Raji (cell line): ENCODE results near the gene LIPC.

Experiments
- POLR2A ChIP-seq: IDR thresholded peaks from 2 replicates; pipeline ENCODE4 v1.6.1; 2011; ENCODE audit warnings: low read depth, low read length, control low read depth; ENCODE audit not compliant: insufficient read depth

LIPC gene

DNA sequence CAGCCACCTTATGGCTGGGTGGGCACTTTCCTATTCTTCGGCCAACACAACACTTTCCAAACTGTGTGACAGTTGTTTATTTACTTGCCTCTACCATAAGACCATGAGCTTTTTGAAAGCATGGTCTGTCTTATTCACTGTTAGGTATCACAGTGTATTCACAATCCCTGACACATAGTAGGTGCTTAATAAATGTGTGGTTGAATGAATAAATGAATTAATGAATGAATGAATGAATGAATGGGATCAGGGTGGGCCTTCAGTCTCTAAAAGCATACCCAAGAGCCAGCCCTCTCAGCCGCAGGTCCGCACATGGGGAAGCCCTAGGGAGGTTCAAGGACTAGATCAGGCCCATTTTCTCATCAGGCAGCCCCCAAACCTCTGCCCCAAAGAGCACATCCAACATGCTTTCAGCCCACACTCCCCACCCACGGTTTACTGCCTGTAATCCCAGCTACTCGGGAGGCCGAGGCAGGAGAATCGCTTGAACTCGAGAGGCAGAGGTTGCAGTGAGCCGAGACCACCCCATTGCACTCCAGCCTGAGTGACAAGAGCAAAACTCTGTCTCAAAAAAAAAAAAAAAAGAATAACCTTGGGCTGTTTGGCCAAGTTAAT, 95.9 kb downstream of the LIPC start:
- no peak for TF ChIP-seq POLR2A

DNA sequence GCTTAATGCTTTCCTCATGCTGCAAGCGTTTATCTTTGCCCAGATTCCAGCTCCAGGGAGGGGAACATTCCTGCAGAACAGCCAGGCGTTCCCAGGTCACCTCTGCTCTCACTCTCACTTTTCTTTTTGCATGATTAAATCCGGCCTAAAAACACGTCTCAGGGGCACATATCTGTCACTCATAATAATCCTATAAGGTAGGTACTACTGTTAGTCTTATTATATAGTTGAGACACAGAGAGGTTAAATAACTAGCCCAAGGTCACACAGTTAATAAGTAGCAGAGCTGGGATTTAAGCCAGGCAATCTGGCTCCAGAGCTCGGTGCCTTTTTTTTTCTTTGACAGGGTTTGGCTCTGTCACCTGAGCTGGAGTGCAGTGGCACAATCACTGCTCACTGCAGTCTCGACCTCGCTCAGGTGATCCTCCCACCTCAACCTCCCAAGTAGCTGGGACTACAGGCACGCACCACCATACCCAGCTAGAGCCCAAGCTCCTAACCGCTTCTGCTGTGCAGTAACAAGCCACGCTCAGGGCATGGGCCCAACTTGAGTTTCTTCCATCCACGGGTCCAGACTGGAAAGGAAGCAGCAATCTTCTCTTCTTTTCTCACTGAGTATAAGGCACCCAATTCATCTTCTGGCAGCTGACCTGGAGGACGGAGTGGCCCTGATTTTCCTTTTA, 96.5 kb downstream of the LIPC start:
- TF ChIP-seq POLR2A: no peak

DNA sequence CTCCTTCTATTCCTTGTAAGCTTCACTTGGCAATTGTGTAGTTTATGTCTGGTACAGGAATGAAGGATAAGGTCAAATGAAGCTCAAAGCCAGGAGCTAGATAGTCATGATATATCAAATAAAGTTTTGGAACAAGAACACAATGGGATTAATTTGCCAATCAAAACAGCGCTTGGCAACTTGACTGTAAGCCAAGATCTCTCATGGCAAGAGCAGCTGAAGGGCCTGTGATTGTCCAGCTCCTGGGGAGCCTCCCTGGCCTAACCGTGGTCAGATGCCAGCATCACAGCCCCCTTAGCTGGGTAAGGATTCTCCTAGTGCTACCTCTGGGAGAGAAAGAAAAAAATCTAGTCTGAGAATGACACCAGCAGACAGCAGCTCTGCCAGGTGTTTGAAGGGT, 97.2 kb downstream of the LIPC start:
- TF ChIP-seq POLR2A: no peak

DNA sequence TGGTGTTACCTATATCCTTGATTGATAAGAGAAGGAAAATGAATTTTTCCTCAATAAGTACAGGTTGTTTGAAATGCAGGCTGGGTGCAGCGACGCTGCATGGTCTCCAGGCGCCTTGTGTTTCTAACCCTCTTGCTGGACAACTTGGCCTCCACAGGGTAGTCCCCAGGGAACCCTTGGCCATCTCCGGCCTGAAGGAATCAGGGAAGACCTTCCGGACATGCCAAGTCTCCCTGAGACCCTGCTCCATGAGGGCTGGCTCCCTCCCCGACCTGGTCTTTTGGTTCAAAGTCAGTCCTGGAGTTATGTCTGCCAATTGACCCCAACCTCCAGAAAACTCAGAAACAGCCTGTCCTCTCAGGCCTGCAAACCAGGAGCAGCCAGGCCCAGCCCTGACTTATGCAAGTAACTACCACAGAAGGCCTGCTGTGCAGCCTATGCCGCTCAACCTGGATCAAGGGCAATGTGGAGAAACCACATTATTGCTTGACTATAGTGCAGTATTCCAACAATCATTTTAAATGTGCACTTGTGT, 98.3 kb downstream of the LIPC start:
- no peak for TF ChIP-seq POLR2A

DNA sequence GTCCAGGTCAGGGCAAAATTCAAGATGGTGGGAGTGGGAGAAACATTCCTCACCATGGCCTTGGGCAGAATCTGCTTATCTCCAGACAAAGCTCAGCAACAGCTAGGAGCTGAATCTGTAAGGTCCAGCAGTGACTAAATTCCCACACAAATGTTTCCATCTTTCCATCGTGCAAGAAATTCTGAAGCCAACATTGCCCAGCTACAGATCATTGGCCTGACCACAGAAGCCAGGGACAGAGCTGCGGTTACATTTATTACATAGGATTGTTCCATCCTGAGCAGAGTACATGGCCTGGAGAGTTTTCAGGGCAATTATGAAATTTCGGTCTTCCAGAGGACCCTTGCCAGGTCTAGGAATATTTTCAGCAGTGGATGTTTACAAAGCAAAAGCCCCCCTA, 100.3 kb downstream of the LIPC start:
- TF ChIP-seq POLR2A: no peak

DNA sequence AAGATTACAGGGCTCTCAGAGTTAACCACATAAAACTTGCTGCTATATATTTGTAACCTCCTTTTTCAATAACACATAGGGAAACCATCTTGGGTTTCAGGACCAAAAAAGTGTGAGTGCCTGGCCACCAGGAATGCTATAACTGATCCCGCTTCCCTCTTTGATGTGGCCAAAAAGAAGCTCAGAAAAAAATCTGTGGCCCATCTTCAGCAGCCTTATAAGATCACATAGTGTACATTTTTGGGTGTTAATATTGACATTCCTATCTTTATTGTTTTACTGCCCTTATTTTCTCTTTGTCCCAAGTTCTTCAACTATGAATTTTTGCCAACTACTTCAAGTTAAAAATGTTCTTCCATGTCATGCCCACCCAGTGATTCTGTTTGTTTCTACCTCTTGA, 102.8 kb downstream of the LIPC start:
- no peak for TF ChIP-seq POLR2A

DNA sequence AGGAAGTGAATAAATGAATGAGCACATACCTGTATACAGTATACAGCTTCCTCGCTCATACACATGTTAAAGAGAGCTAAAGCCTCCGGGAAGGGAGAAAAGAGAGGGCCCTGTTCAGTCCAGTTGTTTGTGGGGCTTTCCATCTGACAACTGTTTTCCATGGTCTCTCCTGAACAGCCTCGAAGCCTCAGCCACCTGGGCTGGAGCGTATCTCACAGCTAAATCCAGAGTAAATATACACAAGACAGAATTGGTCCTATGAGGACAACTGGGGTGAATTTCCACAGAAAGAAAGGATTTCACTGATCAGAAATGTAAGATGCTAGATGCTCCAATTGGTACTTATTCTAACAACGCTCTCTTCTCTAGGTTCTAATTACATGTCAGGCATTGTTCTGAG, 103.5 kb downstream of the LIPC start:
- no peak for TF ChIP-seq POLR2A

DNA sequence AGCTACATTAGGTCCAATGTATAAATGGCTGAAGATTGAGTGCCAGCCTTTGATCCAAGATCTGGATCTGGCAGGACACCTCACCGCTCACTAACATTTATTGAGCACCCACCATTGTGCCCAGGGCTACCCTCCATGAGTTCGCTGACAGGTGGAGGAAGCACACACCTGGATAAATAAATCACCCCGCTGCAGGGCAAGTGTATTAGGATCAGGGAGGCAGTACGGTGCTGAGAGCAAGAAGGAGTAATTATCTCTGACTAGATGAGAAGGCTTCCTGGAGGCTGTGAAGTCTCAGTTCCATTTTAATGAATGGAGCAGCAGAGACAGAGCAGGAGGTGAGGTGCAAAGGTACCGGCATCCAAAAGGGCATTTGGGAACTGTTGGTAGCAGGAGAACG, 104.1 kb downstream of the LIPC start:
- no peak for TF ChIP-seq POLR2A

DNA sequence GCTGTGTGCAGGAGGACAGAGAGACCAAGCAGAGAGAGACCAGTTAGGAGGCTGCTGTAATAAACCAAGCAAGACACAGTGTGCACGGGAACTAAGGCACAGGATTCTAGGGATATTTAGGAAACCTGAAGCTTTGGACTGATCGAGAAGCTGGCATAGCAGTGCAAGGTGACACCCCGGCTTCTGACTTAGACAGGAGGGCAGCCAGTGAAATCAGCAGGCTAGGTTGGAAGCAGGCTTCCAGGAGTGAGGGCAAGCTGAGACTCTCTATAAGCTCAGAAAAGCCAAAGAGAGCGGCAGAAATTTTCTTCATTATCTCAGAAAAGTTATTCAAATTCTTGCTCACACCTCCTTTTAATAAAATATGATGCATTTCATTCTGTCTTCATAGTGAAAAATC, 104.6 kb downstream of the LIPC start:
- no peak for TF ChIP-seq POLR2A

DNA sequence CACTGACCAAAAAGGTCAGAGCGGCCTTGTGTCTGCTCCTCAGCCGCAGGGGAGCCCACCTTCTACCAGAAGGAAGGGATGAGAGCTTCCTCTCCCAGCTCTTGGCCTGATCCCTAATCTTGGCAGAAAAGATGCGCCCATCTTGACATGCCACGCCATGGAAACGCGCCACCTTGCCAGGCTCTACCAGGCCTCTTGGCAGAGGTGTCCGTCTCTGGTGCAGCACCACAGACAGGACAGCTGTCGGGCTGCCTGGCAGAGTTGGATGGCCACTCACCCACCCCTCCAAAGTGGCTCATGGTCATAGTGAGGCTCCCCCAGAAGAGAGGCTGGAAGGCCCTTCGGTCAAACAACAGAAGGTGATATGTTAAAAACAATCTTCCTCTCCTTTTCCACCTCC, 105.2 kb downstream of the LIPC start:
- TF ChIP-seq POLR2A: no peak

DNA sequence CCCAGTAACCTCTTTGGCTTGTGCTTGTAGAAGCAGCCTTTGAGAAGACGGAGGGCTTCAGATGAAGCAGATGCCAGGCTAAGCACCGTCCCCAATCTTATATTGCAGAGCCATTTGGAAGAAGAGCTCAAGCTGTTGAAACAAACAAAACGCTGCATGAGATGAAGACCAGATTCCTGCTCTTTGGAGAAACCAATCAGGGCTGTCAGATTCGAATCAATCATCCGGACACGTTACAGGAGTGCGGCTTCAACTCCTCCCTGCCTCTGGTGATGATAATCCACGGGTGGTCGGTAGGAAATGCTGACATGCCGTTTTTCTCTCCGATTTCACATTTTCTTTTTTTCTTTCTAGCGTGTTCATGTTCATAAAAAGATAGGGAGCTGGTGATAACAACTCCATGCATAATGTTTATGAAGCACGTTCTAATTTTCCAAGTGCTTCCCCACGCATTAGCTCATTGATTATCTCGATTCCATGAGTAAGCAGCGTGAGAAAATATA, 106.5 kb downstream of the LIPC start:
- no peak for TF ChIP-seq POLR2A

DNA sequence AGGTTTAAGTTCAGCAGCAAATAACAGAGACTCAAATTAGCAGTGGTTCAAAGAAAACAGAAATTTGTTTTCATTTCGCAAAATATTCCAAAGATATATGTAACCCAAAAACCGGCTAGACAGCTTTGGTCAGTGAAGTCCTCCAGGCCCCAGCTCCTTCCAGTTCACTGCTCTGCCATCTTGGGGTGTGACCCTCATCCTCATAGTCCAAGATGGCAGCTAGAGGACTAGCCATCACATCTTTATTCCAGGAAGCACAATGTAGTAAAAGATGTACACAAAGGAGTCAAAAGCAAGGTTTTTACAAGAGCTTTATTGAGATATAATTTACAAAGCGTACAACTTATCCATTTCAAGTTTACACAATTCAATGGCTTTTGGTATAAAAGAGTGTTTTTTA, 107.1 kb downstream of the LIPC start:
- no peak for TF ChIP-seq POLR2A

DNA sequence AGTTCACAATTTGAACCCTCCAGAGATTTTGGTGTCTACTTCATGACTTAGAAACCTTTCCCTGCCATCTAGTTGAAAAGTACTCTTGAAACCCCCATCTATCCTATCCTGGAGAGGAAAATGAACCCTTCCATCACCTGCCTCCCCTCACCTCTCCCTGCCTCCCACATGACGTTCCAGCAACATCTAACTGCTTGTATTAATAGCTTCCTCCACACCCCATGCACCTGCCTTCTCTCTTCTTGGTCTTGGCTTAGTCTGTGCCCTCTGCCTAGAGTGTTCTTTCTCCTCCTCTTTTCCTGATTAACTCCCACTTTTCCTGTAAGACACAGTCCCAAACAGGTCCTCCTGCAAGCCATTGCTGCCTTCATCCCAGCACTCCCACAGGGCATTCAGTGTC, 107.8 kb downstream of the LIPC start:
- TF ChIP-seq POLR2A: no peak

DNA sequence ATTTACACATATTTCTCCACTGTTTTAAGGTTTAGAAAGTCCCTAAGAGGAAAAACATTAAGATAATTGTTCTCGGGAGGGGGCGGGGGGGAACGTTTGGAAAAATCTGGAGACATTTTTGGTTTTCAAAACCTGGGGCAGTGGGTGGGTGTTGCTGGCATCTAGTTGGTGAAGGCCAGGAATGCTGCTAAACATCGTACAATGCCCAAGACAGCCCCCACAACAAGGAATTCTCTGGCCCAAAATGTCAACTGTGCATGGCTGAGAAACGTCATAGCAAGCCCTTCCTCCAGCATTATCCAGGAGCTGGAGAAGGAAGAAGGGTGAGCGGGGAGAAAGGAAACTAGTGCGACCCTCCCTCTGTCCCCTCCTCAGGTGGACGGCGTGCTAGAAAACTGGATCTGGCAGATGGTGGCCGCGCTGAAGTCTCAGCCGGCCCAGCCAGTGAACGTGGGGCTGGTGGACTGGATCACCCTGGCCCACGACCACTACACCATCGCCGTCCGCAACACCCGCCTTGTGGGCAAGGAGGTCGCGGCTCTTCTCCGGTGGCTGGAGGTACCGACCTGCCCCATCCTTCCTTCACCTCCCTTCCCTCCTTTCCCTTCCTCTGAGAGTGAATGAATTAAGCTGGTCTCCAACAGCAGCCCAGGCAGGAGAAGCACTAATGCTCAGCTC, 109.8 kb downstream of the LIPC start:
- TF ChIP-seq POLR2A: no peak

DNA sequence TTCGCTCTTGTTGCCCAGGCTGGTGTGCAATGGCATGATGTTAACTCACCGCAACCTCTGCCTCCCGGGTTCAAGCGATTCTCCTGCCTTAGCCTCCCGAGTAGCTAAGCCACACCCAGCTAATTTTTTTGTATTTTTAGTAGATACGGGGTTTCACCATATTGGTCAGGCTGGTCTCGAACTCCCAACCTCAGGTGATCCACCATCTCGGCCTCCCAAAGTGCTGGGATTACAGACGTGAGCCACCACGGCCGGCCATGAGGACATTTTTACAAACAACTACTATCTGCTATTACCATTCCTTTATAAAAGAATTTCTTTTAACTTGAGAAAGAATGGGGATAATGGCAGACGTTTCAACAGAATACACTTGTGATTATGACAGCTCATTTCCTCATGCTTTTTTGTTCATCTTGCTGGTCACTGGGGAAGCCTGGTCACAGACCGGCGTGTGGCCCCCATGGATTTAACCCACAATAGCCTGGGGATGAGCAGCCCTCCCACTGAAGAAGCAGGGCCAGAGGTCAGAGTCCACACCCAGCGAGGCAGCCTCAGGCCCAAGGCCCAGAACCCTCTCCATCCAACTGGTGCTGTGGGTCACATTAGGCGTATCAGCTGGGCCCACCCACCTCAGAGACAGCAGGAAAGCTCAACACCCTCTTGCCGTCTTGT, 112.0 kb downstream of the LIPC start:
- TF ChIP-seq POLR2A: no peak
